SK-N-SH treated with all-trans-retinoic acid at 6 μM for 48 hours (cell line): ENCODE data around the gene DBN1.

ENCODE experiments used
- BACH2 ChIP-seq: fragments of 250-450 bp; sonication (Bioruptor Pico); IDR thresholded peaks from 2 replicates; pipeline ENCODE4 v1.9.0; 2021; ENCODE audit warnings: mild to moderate bottlenecking, borderline replicate concordance
- ESRRG ChIP-seq: fragments of 250-450 bp; sonication (Bioruptor Pico); IDR thresholded peaks from 2 replicates; pipeline ENCODE4 v1.6.1; 2021; ENCODE audit warnings: mild to moderate bottlenecking
- PPARA ChIP-seq: fragments of 250-450 bp; sonication (Bioruptor Pico); IDR thresholded peaks from 2 replicates; pipeline ENCODE4 v1.5.0; 2020; ENCODE audit warnings: mild to moderate bottlenecking, borderline replicate concordance
- SNAI2 ChIP-seq: fragments of 250-450 bp; sonication (Bioruptor Pico); IDR thresholded peaks from 2 replicates; pipeline ENCODE4 v1.5.0; 2020; ENCODE audit warnings: mild to moderate bottlenecking, moderate library complexity
- ZFP3 ChIP-seq: fragments of 250-450 bp; sonication (Bioruptor Pico); IDR thresholded peaks from 2 replicates; pipeline ENCODE4 v1.5.0; 2020; ENCODE audit warnings: mild to moderate bottlenecking, moderate library complexity
- ZFP30 ChIP-seq: fragments of 450-650 bp; formaldehyde crosslinking; IDR thresholded peaks from 2 replicates; pipeline ENCODE4 v1.5.0; 2022; ENCODE audit warnings: mild to moderate bottlenecking, moderate library complexity

DNA sequence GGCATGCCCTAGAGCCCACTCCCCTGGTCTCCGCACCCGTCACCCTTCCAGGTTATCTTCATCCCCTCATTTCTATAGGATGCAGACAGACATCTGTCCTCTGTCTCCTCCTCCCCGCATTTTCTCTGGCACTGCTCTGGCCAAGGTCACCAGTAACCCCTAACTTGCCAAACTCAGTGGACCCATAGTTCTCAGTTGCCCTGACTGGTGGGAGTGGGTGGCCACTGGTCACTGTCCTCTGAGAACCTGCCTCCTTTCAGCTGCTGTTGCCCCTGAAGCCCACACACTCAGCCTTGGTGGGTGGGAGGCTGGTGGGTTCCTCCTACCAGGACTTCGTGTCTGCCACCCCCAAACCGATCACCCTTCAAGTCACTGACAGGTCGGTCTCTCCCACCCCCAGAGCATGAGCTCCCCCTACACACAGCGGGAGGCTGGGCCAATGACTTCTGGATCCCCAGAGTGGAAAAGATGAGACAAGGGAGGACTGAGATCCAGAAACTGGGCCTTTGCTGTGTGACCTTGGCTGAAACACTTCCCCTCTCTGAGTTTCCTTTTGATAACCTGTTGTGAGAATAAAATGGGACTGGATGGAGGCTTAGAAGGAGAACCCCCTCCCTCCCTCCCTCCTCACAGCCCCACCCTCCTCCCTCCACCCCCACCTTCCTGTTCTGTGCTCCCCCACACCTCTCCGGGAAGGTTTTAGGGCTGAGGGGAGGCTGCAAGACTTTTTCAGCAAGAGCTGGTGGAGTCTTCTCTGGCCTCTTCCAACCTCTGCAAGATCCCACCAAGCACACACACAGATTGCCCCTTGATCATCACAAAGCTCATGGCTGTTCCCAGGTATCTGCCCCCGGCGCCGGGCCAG, 2.4 kb upstream of the DBN1 start:
- TF ChIP-seq BACH2, result no peak
- TF ChIP-seq SNAI2, result no peak
- no peak for TF ChIP-seq ESRRG (CRISPR knock-in tag)
- no peak for TF ChIP-seq PPARA (CRISPR knock-in tag)
- no peak for TF ChIP-seq ZFP3 (CRISPR knock-in tag)
- TF ChIP-seq ZFP30 (CRISPR knock-in tag), result no peak
